Activated CD8-positive, alpha-beta memory T cell treated with anti-CD3 and anti-CD28 coated beads for 36 hours (primary cell): ENCODE results near the gene PHF21A. TPM values are rescaled to one million over a fixed set of nuclear protein-coding genes. Genes with fewer than 3 reads are reported as not detected.

Source experiments
- CTCF ChIA-PET: fragments of 350-600 bp; sonication (Branson Sonifier 250); formaldehyde crosslinking; loops from one replicate; lab custom pipeline; 2021; ENCODE audit warnings: antibody characterized with exemption; lab: Charles Lee
- POLR2A ChIA-PET: fragments of 350-600 bp; sonication (Branson Sonifier 250); formaldehyde crosslinking; loops from one replicate; lab custom pipeline; 2021; ENCODE audit warnings: antibody characterized with exemption; lab: Charles Lee
- total RNA-seq, 2 experiments: library from RNA; stranded (reverse); gene quantifications; one replicate each; pipeline ENCODE4 v1.2.3, GENCODE V29; 2021

The PHF21A gene
- total RNA-seq, 2 experiments from 2014 or later, result 28.2 to 30.6 TPM

- ChIA-PET CTCF (interaction anchor here (1.3 kb wide), 1 partner anchor 12 kb away, joined by 4 read pairs; no protein-coding TSS in a partner anchor), POLR2A (no interaction called here)
These were observed 15.3 kb downstream of the PHF21A start for GRCh38 chr11:46105926-46106325.

DNA sequence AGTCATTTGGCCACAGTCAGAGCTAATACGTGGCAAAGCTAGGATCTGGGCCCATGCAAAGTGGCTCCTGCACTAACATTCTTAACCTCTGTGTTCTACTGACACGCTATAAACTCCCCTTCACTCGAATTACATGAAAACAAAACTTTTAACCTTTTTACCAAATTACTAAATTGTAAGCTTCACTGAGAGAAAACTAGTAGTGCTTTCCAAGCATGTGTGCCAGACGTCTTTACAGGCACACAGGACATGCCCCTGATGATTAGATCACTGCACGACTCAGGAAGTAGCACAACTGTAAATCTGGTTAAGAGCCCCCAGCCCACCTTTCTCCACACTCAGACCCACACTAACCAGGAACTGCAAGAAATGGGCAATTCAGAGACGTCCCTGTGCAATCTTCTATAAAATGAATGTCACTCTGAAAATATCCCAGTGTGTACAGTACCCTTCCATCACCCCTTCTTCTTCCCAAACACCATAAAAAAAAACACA, 16.1 kb downstream of the PHF21A start:
- CTCF ChIA-PET, result interaction anchor here (1.3 kb wide), 1 partner anchor 13 kb away, joined by 4 read pairs; no protein-coding TSS in a partner anchor
- POLR2A ChIA-PET, result no interaction called here

DNA sequence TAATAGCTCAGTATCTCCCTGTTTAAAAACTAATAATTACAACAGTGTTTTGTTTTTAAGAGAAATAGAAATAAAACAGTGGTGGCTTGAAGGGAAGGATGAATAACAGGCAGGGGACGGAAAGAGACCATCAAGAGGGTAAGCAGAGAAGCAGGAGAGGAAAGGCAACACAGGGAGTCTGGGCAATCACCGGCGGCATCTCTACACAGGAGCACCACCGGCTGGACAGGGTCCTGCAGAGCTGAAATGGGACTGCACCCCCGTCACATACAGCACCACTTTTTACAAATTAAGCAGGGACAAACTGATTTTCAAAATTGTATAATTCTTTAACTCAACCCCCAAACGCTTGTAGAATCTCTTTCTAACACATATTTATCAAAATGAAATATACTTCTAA, 18.4 kb downstream of the PHF21A start:
- ChIA-PET CTCF (no interaction called here), POLR2A (interaction anchor here (1.2 kb wide), 1 partner anchor 13 kb away, joined by 3 read pairs; no protein-coding TSS in a partner anchor)

GRCh38 chr11:46100670-46101069, 20.6 kb downstream of the PHF21A start:
- POLR2A ChIA-PET, result interaction anchor here (0.6 kb wide), 1 partner anchor 19 kb away, joined by 4 read pairs; no protein-coding TSS in a partner anchor
- CTCF ChIA-PET, result no interaction called here

GRCh38 chr11:46099963-46100316, 21.3 kb downstream of the PHF21A start:
- POLR2A ChIA-PET, result interaction anchor here (0.6 kb wide), 1 partner anchor 14 kb away, joined by 3 read pairs; no protein-coding TSS in a partner anchor
- CTCF ChIA-PET, result no interaction called here

- CTCF ChIA-PET, result no interaction called here
These were observed 30.9 kb downstream of the PHF21A start for GRCh38 chr11:46090375-46090774.

GRCh38 chr11:46079662-46080061, 41.6 kb downstream of the PHF21A start:
- ChIA-PET POLR2A (no interaction called here), CTCF (no interaction called here)

More at GRCh38 chr11:46090375-46090774, 30.9 kb downstream of the PHF21A start:
- POLR2A ChIA-PET, result no interaction called here

DNA sequence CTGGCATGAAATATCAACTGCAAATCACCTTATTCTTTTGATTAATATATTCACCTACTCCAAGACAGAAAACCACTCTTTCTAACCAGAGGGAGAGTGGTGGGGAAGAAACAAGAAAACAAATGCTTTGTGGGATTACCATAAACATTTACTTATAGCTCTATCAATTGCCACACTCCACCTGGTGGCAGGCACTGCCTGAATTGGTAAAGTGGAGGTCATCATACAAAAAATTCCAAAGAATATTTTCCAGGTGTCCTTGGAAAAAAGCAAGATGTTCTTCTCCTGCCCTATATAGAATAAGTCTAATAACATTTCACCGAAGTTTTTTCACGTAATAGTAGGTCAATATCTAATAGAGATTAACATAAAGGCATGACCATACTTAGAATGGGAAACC, 45.3 kb downstream of the PHF21A start:
- CTCF ChIA-PET, result interaction anchor here (0.6 to 1.3 kb wide), 2 partner anchors 38 to 233 kb away, joined by 3 read pairs; no protein-coding TSS in a partner anchor
- POLR2A ChIA-PET, result no interaction called here

- ChIA-PET POLR2A (no interaction called here), CTCF (no interaction called here)
These were observed 46.1 kb downstream of the PHF21A start for GRCh38 chr11:46075168-46075567.

GRCh38 chr11:46073632-46074031, 47.6 kb downstream of the PHF21A start:
- ChIA-PET POLR2A (no interaction called here), CTCF (no interaction called here)

DNA sequence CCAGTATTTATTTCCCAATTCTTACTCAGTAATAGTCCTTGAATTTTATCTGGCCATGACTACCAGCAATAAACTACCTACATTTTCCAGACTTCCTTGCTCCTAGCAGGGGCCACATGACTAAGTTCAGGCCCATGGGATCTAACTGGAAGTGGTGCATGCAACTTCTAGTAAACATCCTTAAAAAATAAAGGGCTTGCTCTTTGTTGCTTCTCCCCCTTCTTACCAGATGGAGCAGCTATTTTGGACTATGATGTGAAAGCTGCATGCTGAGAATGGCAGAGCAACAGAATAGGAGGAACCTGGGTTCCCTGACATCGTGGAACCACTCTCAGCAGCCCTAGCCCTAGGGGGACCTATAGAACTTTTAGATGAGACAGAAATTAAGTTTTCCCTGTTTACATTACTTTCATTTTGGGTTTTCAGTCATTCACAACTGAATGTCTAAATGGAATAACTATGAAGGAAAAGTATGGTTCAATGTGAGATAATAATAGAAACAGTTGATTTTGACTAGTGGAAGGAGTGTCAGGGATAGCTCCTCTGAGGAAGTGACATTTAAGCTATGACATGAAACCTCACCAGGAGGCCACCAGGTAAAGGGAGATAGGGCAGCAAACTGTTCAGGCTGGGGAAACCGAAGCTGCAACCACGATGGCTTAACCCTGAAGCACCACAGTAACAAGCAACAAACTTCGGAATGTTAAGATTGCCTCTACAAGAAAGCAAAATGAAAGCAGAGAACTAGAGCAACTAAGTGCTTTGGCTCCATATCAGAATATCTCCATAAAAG, 48.9 kb downstream of the PHF21A start:
- CTCF ChIA-PET, result no interaction called here
- POLR2A ChIA-PET, result no interaction called here

DNA sequence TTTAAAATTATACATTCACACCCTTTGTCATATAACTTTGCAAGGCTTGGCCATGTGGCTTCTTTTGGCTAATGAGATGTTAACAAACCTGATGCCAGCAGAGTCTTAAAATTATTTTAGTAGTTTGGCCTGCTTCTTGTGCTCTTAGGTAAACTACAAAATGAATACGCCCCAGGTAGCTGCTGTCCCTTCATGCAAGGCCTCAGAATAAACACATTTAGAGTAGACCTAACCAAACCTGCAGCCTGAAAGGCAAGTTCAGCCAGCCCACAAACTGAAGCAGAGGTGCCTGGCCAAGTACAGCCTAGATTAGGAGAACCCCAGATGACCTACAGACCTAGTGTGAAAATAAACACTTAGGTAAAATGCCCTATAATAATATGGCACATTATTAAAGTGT, 50.2 kb downstream of the PHF21A start:
- ChIA-PET POLR2A (no interaction called here), CTCF (no interaction called here)

- ChIA-PET CTCF (interaction anchor here (0.6 to 0.8 kb wide), 2 partner anchors 47 to 613 kb away, joined by 3 to 4 read pairs; no protein-coding TSS in a partner anchor), POLR2A (no interaction called here)
These were observed 51.7 kb downstream of the PHF21A start for GRCh38 chr11:46069595-46069994.

DNA sequence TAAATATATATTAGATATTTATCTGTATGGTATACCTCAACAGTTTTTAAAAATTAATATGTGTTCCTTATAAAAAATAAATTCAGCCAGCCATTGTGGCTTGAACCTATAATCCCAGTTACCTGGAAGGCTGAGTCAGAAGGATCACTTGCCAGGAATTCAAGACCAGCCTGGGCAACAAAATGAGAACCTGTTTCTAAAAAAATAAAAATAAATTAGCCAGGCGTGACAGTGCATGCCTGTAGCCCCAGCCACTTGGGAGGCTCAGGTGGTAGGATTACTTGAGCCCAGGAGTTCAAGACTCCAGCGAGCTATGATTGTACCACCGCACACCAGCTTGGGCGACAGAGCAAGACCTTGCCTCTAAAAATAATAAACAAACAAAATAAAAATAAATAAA, 54.9 kb downstream of the PHF21A start:
- ChIA-PET POLR2A (no interaction called here), CTCF (no interaction called here)

GRCh38 chr11:46065681-46066080, 55.6 kb downstream of the PHF21A start:
- ChIA-PET CTCF (no interaction called here), POLR2A (no interaction called here)

DNA sequence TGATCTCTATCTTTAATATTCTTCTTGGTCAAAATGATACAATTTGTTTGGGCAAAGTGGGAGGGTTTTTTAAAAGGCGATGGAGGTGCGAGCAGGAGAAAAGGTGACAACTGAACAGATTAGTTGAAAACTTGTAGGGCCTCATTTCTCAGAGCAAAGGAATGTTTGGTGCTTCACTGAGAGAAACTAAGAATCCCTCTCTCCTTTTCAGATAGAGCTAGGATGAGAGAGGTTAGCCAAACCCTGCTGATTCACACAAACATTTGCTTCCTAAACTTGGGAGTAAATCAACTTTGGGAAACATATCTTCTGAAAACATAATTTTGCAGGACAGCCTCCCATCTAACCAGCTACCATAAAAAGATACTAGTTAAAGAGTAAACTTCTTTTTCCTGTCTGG, 57.0 kb downstream of the PHF21A start:
- POLR2A ChIA-PET, result no interaction called here
- CTCF ChIA-PET, result no interaction called here

DNA sequence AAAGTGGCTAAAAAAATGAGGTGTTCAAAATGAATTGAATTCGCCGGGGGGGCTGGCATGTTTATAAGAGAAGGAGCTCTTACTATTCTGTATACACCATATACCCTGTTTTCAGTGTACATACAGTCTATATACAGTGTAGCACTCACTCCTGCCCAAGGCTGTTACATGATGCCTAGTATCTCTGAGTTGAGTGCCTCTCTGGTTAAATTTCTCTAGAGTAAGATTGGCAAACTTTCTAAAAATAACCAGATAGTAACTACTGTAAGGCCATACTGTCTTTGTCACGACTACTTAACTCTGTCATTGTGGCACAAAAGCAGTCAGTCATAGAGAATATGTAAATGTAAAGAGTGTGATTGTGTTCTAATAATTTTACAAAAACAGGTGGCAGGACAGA, 58.1 kb downstream of the PHF21A start:
- CTCF ChIA-PET, result no interaction called here
- POLR2A ChIA-PET, result no interaction called here

- POLR2A ChIA-PET, result no interaction called here
These were observed 61.2 kb downstream of the PHF21A start for GRCh38 chr11:46060013-46060412.

GRCh38 chr11:46057489-46057888, 63.8 kb downstream of the PHF21A start:
- ChIA-PET POLR2A (no interaction called here), CTCF (no interaction called here)

More at GRCh38 chr11:46060013-46060412, 61.2 kb downstream of the PHF21A start:
- CTCF ChIA-PET, result no interaction called here

DNA sequence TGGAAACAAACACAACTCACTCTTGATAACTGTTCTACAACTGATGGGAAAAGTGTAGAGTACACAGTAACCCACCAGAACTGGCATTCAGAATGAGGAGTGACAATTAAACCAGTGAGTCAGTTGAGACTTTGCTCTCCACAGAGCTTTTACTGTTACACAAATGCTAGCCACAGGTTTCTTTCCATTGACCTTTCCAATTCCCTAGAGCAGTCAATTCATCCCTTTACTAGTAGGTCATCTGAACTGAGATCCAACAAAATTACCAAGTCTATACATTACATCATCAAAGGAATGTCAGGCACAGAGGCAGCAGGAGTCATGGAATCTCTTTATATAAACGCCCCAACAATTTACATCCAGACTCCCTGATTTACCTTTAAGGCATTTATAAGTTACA, 65.9 kb downstream of the PHF21A start:
- ChIA-PET CTCF (no interaction called here), POLR2A (interaction anchor here (0.6 kb wide), 1 partner anchor 36 kb away, joined by 3 read pairs; no protein-coding TSS in a partner anchor)

GRCh38 chr11:46051102-46051501, 70.2 kb downstream of the PHF21A start:
- CTCF ChIA-PET, result no interaction called here
- POLR2A ChIA-PET, result no interaction called here
